ENCODE measurements around the gene TACO1. TPM values are rescaled to one million over a fixed set of nuclear protein-coding genes. Genes with fewer than 3 reads are reported as not detected.

The TACO1 gene
- polyA plus RNA-seq, 1 donor (not counting 4 experiments of a cell fraction or from before 2014, with no cell fraction given) = 23.5 TPM

GRCh38 chr17:63626551-63627180 is 26.0 kb downstream of the TACO1 start:
- no peak for TF ChIP-seq CTCF (optimal IDR thresholded peaks at IDR 0.05 in 1 of 3, IDR thresholded peaks at IDR 0.05 in 1 of 3, conservative IDR thresholded peaks at IDR 0.05 in 1 of 3; ENCODE audit: extremely low read depth in 1 of 3, insufficient read depth in 2 of 3, low read length in 3 of 3)
- no peak for TF ChIP-seq EZH2 (IDR thresholded peaks at IDR 0.05; ENCODE audit: low read length)
- FAIRE-seq (no peak), DNase-seq (ENCODE audit: low read depth, low spot score) (no peak)
- Histone ChIP-seq H3K79me2 (ENCODE audit: control insufficient read depth, insufficient read depth, low read length) (peaks cover 32% of the 10 kb centered on the region), H3K27me3 (ENCODE audit: control insufficient read depth, extremely low read depth, insufficient read depth, low read length) (no peaks in the 10 kb centered on the region), H3K4me3 (ENCODE audit: control insufficient read depth in 2 of 3, extremely low read depth in 1 of 3, insufficient read depth in 2 of 3, low read depth in 1 of 3, low read length in 3 of 3) (no peak overlapping the region), H4K20me1 (ENCODE audit: control insufficient read depth, extremely low read depth, insufficient read depth, low read length) (peaks cover 2% of the 10 kb centered on the region), H3K9me3 (ENCODE audit: control insufficient read depth, low read depth, low read length) (no peaks in the 10 kb centered on the region), H3K4me2 (ENCODE audit: control insufficient read depth, extremely low read depth, insufficient read depth, low read depth, low read length) (no peak overlapping the region), H3K4me1 (ENCODE audit: control insufficient read depth, extremely low read depth, insufficient read depth, low read length) (peaks cover 8% of the 10 kb centered on the region), H2AFZ (ENCODE audit: control insufficient read depth, low read length) (no peak overlapping the region), H3K36me3 (ENCODE audit: control insufficient read depth in 2 of 2, extremely low read depth in 1 of 2, insufficient read depth in 2 of 2, low read length in 2 of 2) (no peaks in the 10 kb centered on the region), H3K27ac (ENCODE audit: control insufficient read depth, insufficient read depth, low read length) (no peak overlapping the region), H3K9me1 (ENCODE audit: control insufficient read depth, extremely low read depth, insufficient read depth, low read length) (no peaks in the 10 kb centered on the region), H3K9ac (ENCODE audit: control insufficient read depth, extremely low read depth, insufficient read depth, low read length) (no peak overlapping the region)
- dilution Hi-C loops (cut with MboI; ENCODE audit: extremely low pct_ligation_motif_present, low sequenced_read_pairs) = no loop called here

- Histone ChIP-seq H3K27ac (ENCODE audit: control insufficient read depth, insufficient read depth, low read length) (no peak overlapping the region), H3K9me1 (ENCODE audit: control insufficient read depth, extremely low read depth, insufficient read depth, low read length) (no peaks in the 10 kb centered on the region), H3K79me2 (ENCODE audit: control insufficient read depth, insufficient read depth, low read length) (peaks cover 19% of the 10 kb centered on the region), H3K4me3 (ENCODE audit: control insufficient read depth in 2 of 3, extremely low read depth in 1 of 3, insufficient read depth in 2 of 3, low read depth in 1 of 3, low read length in 3 of 3) (no peak overlapping the region), H3K9me3 (ENCODE audit: control insufficient read depth, low read depth, low read length) (no peaks in the 10 kb centered on the region), H2AFZ (ENCODE audit: control insufficient read depth, low read length) (no peak overlapping the region), H3K4me2 (ENCODE audit: control insufficient read depth, extremely low read depth, insufficient read depth, low read depth, low read length) (no peak overlapping the region), H4K20me1 (ENCODE audit: control insufficient read depth, extremely low read depth, insufficient read depth, low read length) (no peaks in the 10 kb centered on the region), H3K36me3 (ENCODE audit: control insufficient read depth in 2 of 2, extremely low read depth in 1 of 2, insufficient read depth in 2 of 2, low read length in 2 of 2) (peaks cover 0 to 13% of the 10 kb centered on the region in 2 experiments), H3K27me3 (ENCODE audit: control insufficient read depth, extremely low read depth, insufficient read depth, low read length) (no peaks in the 10 kb centered on the region), H3K4me1 (ENCODE audit: control insufficient read depth, extremely low read depth, insufficient read depth, low read length) (no peaks in the 10 kb centered on the region), H3K9ac (ENCODE audit: control insufficient read depth, extremely low read depth, insufficient read depth, low read length) (no peak overlapping the region)
- DNase-seq (ENCODE audit: low read depth, low spot score) (no peak), FAIRE-seq (no peak)
- no peak for TF ChIP-seq EZH2 (IDR thresholded peaks at IDR 0.05; ENCODE audit: low read length)
- TF ChIP-seq CTCF (optimal IDR thresholded peaks at IDR 0.05 in 1 of 3, IDR thresholded peaks at IDR 0.05 in 1 of 3, conservative IDR thresholded peaks at IDR 0.05 in 1 of 3; ENCODE audit: extremely low read depth in 1 of 3, insufficient read depth in 2 of 3, low read length in 3 of 3) = no peak
- dilution Hi-C loops (cut with MboI; ENCODE audit: extremely low pct_ligation_motif_present, low sequenced_read_pairs) = no loop called here
Measured at GRCh38 chr17:63629627-63630026, 28.9 kb downstream of the TACO1 start.

Measured in keratinocyte (primary cell).